Sigmoid colon (tissue), 7 donors: Measurements from ENCODE around the gene MYO1H. TPM values are rescaled to one million over a fixed set of nuclear protein-coding genes. Genes with fewer than 3 reads are reported as not detected.

Experiments used
- DNase-seq: peaks from one replicate; pipeline ENCODE4 v3.0.0-alpha.2; 2019
- H3K27ac ChIP-seq, 4 donors: fragments of 200-600 bp; sonication (generic); one replicate each; pipeline ENCODE4 v1.5.1; 2016 to 2019; ENCODE audit warnings: mild to moderate bottlenecking in 1 of 4
- H3K27me3 ChIP-seq, 3 donors: fragments of 200-600 bp; sonication (generic); one replicate each; pipeline ENCODE4 v1.5.1; 2019; ENCODE audit warnings: mild to moderate bottlenecking in 1 of 3
- H3K36me3 ChIP-seq, 4 donors: fragments of 200-600 bp; sonication (generic); one replicate each; pipeline ENCODE4 v1.5.1; 2016 to 2019
- H3K4me1 ChIP-seq, 4 donors: fragments of 200-600 bp; sonication (generic); one replicate each; pipeline ENCODE4 v1.5.1; 2017 to 2019
- H3K4me3 ChIP-seq, 4 donors: fragments of 200-600 bp; sonication (generic); one replicate each; pipeline ENCODE4 v1.5.1; 2017 to 2019; ENCODE audit warnings: mild to moderate bottlenecking in 2 of 4, moderate library complexity in 1 of 4
- H3K9me3 ChIP-seq, 4 donors: fragments of 200-600 bp in 3 of 4; sonication (generic) in 3 of 4; one replicate each; pipeline versions ENCODE4 v1.5.1 to v1.6.1; 2013 to 2019
- EP300 ChIP-seq, 4 donors: sonication (generic); formaldehyde crosslinking; IDR thresholded peaks; one replicate each; pipeline ENCODE4 v1.6.1; 2017; ENCODE audit warnings: antibody characterized with exemption in 4 of 4
- POLR2A ChIP-seq, 2 donors: fragments of 450-650 bp; IDR thresholded peaks; one replicate each; pipeline ENCODE4 v1.6.1; 2016; ENCODE audit warnings: antibody characterized with exemption in 2 of 2, mild to moderate bottlenecking in 2 of 2, moderate library complexity in 2 of 2
- POLR2AphosphoS5 ChIP-seq, 4 donors: sonication (generic); formaldehyde crosslinking; IDR thresholded peaks; one replicate each; pipeline ENCODE4 v1.6.1; 2017; ENCODE audit warnings: antibody characterized with exemption in 4 of 4
- WGBS, 2 donors: extraction: QIAGEN DNeasy Blood & Tissue Kit; methylation state at CpG; one replicate each; pipeline ENCODE4 v1.1.7; 2013; 5-methylcytosine and 5-hydroxymethylcytosine counted together
- intact Hi-C: fragments of 100-400 bp; cut with DNase I; formaldehyde crosslinking; loops from one replicate; pipeline ENCODE4 v1.15.1; 2023
- polyA plus RNA-seq, 3 donors: library from polyadenylated mRNA; stranded (reverse); fragments of 200-250 nt; gene quantifications; one replicate each; pipeline ENCODE4 v1.2.3, GENCODE V29; 2013
- total RNA-seq, 4 donors: library from RNA; depleted of rRNA; stranded (reverse); fragments of >200 nt; gene quantifications; one replicate each; pipeline ENCODE4 v1.1.0, GENCODE V29; 2016
- TF ChIP-seq, protein P1 (sequence below), 4 experiments: fragments of 450-650 bp in 3 of 4; fragments of 200-600 bp in 1 of 4; IDR thresholded peaks; one replicate each; pipeline ENCODE4 v1.5.1; 2016 to 2019; ENCODE audit warnings: antibody characterized with exemption in 4 of 4, mild to moderate bottlenecking in 3 of 4, moderate library complexity in 2 of 4
- donor health status: healthy with polysubstance abuse.
- donor health status: Bipolar disorder and iron deficiency.
- donor health status: healthy.

The MYO1H gene
- total and polyA plus RNA-seq, 7 donors: 0.07 TPM; not detected in 6

DNA sequence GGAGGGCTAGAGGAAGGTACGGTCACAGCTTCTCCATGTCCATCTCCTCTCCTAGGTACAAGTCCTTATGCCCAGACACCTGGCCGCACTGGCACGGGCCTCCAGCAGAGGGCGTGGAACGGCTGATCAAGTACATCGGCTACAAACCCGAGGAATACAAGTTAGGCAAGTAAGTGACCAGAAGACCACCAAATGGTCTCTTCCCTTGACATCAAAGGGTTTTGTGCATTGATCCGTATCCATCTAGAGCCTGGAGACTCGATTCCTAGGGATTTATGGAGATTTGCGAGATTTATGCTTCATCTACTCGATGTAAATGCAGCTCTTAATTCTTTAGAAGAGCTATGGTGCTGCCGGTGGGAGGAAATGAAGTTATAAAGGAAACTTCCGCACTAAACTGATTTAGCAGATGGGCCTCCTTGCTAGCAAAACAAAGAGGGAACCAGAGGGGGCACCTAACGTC is 85.2 kb downstream of the MYO1H start:
- DNase-seq: peak; percentile 90
- Histone ChIP-seq H3K4me1 (peaks cover 0 to 13% (median 10%) of the 10 kb centered on the region in 4 donors), H3K36me3 (no peaks in the 10 kb centered on the region), H3K9me3 (no peaks in the 10 kb centered on the region), H3K27ac (no peak overlapping the region), H3K27me3 (no peaks in the 10 kb centered on the region), H3K4me3 (no peak overlapping the region)
- intact Hi-C loops: loop anchor here (1.0 kb wide), 1 partner anchor 44 kb away; the partner anchor contains the start of genes KCTD10 and UBE3B
- WGBS, 2 donors: 21 to 26% methylated on average over 14 of the region's 14 CpGs
- TF ChIP-seq, protein P1, sequence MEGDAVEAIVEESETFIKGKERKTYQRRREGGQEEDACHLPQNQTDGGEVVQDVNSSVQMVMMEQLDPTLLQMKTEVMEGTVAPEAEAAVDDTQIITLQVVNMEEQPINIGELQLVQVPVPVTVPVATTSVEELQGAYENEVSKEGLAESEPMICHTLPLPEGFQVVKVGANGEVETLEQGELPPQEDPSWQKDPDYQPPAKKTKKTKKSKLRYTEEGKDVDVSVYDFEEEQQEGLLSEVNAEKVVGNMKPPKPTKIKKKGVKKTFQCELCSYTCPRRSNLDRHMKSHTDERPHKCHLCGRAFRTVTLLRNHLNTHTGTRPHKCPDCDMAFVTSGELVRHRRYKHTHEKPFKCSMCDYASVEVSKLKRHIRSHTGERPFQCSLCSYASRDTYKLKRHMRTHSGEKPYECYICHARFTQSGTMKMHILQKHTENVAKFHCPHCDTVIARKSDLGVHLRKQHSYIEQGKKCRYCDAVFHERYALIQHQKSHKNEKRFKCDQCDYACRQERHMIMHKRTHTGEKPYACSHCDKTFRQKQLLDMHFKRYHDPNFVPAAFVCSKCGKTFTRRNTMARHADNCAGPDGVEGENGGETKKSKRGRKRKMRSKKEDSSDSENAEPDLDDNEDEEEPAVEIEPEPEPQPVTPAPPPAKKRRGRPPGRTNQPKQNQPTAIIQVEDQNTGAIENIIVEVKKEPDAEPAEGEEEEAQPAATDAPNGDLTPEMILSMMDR (IDR thresholded peaks at IDR 0.05): peak; percentile 47 to 85 (median 80)
- TF ChIP-seq POLR2AphosphoS5 (IDR thresholded peaks at IDR 0.05) (no peak), POLR2A (IDR thresholded peaks at IDR 0.05) (no peak), EP300 (IDR thresholded peaks at IDR 0.05) (no peak)

- H3K36me3 ChIP-seq: no peaks in the 10 kb centered on the region
- H3K9me3 ChIP-seq: no peaks in the 10 kb centered on the region
- H3K27ac ChIP-seq: no peak overlapping the region
- 80 to 89% methylated on average over 4 of the region's 4 CpGs for whole genome bisulfite sequencing, 2 donors
- H3K4me3 ChIP-seq: no peak overlapping the region
- peaks cover 0 to 13% (median 10%) of the 10 kb centered on the region in 4 donors for H3K4me1 ChIP-seq
- TF ChIP-seq, protein P1 (IDR thresholded peaks at IDR 0.05): peak in 1 of 4 experiments; percentile 9
- no peak for TF ChIP-seq EP300 (IDR thresholded peaks at IDR 0.05)
- no peak for DNase-seq
- H3K27me3 ChIP-seq: no peaks in the 10 kb centered on the region
- intact Hi-C loops: loop anchor here (1.0 kb wide), 1 partner anchor 44 kb away; the partner anchor contains the start of genes KCTD10 and UBE3B
These were observed 85.9 kb downstream of the MYO1H start for GRCh38 chr12:109433618-109434017.

DNA sequence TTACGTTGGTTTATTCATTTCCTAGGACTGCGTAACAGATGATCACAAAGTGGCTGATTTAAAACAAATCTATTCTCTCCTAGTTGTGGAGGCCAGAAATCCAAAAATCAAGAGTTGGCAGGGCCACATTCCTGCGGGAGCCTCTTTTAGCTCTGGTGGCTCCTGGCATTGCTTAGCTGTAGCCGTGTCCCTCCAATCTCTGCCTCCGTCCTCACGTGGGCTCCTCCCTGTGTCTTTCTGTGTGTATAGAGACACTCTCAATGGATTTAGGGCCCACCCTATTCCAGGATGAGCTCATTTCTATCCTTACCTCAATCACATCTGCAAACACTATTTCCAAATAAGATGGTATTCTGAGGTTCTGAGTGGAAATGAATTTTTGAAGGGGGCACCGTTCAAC is 86.9 kb downstream of the MYO1H start:
- H3K9me3 ChIP-seq: no peaks in the 10 kb centered on the region
- intact Hi-C loops: no loop called here
- H3K4me1 ChIP-seq: peaks cover 0 to 13% (median 10%) of the 10 kb centered on the region in 4 donors
- no peak overlapping the region for H3K27ac ChIP-seq
- H3K27me3 ChIP-seq: no peaks in the 10 kb centered on the region
- H3K4me3 ChIP-seq: no peak overlapping the region
- no peak for DNase-seq
- WGBS, 2 donors: 84 to 90% methylated on average over 7 of the region's 7 CpGs
- TF ChIP-seq EP300 (IDR thresholded peaks at IDR 0.05) (no peak), POLR2A (IDR thresholded peaks at IDR 0.05) (no peak), POLR2AphosphoS5 (IDR thresholded peaks at IDR 0.05) (no peak)
- TF ChIP-seq, protein P1 (IDR thresholded peaks at IDR 0.05): no peak
- no peaks in the 10 kb centered on the region for H3K36me3 ChIP-seq

- Histone ChIP-seq H3K4me3 (no peak overlapping the region), H3K9me3 (no peaks in the 10 kb centered on the region), H3K4me1 (peaks cover 0 to 13% (median 10%) of the 10 kb centered on the region in 4 donors), H3K27ac (no peak overlapping the region), H3K36me3 (no peaks in the 10 kb centered on the region), H3K27me3 (no peaks in the 10 kb centered on the region)
- WGBS, 2 donors: 87 to 89% methylated on average over 17 of the region's 17 CpGs
- TF ChIP-seq POLR2A (IDR thresholded peaks at IDR 0.05) (no peak), POLR2AphosphoS5 (IDR thresholded peaks at IDR 0.05) (no peak), EP300 (IDR thresholded peaks at IDR 0.05) (no peak)
- TF ChIP-seq, protein P1 (IDR thresholded peaks at IDR 0.05): no peak
- intact Hi-C loops: no loop called here
- no peak for DNase-seq
These were observed 87.9 kb downstream of the MYO1H start for GRCh38 chr12:109435428-109436187.
